SU-DHL-6 (cell line): Measurements from ENCODE around the gene APOL1.
A peak's percentile ranks its signal among the peaks of the same experiment; 100 is the strongest.

Source experiments
- H2AFZ ChIP-seq: fragments of 200-600 bp; sonication (generic); 2 replicates; pipeline ENCODE4 v1.6.1; 2014; ENCODE audit warnings: low read depth, mild to moderate bottlenecking, moderate library complexity, mixed read lengths, antibody characterized with exemption, low read length; ENCODE audit not compliant: severe bottlenecking
- H3F3A ChIP-seq: fragments of 200-600 bp; shearing (Covaris generic); 2 replicates; pipeline ENCODE4 v1.6.0; 2016; ENCODE audit warnings: antibody characterized with exemption, mild to moderate bottlenecking; ENCODE audit not compliant: insufficient read depth
- H3K27ac ChIP-seq: fragments of 200-600 bp; sonication (generic); 2 replicates; pipeline ENCODE4 v1.5.1; 2016; ENCODE audit warnings: low read depth, mild to moderate bottlenecking, low read length, moderate library complexity, mixed read lengths
- H3K27me3 ChIP-seq: fragments of 200-600 bp; sonication (generic), shearing (Covaris generic); 2 replicates; pipeline ENCODE4 v1.6.0; 2014; ENCODE audit warnings: mild to moderate bottlenecking, low read length
- H3K36me3 ChIP-seq: fragments of 200-600 bp; sonication (generic); 2 replicates; pipeline ENCODE4 v1.6.1; 2014; ENCODE audit warnings: mild to moderate bottlenecking, low read length, mixed read lengths
- H3K4me2 ChIP-seq: fragments of 300-600, 200-600 bp; shearing (Covaris generic), sonication (generic); 2 replicates; pipeline ENCODE4 v1.6.0; 2014; ENCODE audit warnings: low read length, low read depth, mild to moderate bottlenecking; ENCODE audit not compliant: poor library complexity, severe bottlenecking
- H3K4me3 ChIP-seq: fragments of 200-600 bp; sonication (generic); 2 replicates; pipeline ENCODE4 v1.5.1; 2014; ENCODE audit warnings: antibody characterized with exemption, low read length, mild to moderate bottlenecking, mixed read lengths; ENCODE audit not compliant: insufficient read depth, poor library complexity, severe bottlenecking
- H3K79me2 ChIP-seq: fragments of 200-600 bp; sonication (generic); 2 replicates; pipeline ENCODE4 v1.6.1; 2014; ENCODE audit warnings: mild to moderate bottlenecking, low read length, moderate library complexity; ENCODE audit not compliant: insufficient read depth
- H3K9ac ChIP-seq: fragments of 200-600 bp; sonication (generic); 2 replicates; pipeline ENCODE4 v1.7.0; 2014; ENCODE audit warnings: mild to moderate bottlenecking, low read length
- H3K9me2 ChIP-seq: fragments of 200-600 bp; sonication (generic); replicated peaks from 2 replicates; pipeline ENCODE4 v1.6.1; 2014; ENCODE audit warnings: low read length; ENCODE audit not compliant: insufficient read depth
- H3K9me3 ChIP-seq: fragments of 200-600 bp; sonication (generic); 2 replicates; pipeline ENCODE4 v1.6.1; 2014; ENCODE audit warnings: low read length, mixed read lengths; ENCODE audit not compliant: insufficient read depth
- H4K20me1 ChIP-seq: fragments of 200-600 bp; sonication (generic); 2 replicates; pipeline ENCODE4 v1.6.1; 2014; ENCODE audit warnings: low read depth, mild to moderate bottlenecking, antibody characterized with exemption, low read length, moderate library complexity, mixed read lengths
- CTCF ChIP-seq: fragments of 200-600 bp; sonication (generic); IDR thresholded peaks from one replicate; pipeline ENCODE4 v1.5.1; 2017; ENCODE audit warnings: antibody characterized with exemption, mild to moderate bottlenecking, low read length, moderate library complexity; ENCODE audit not compliant: insufficient read depth, poor library complexity, severe bottlenecking
- EZH2phosphoT487 ChIP-seq: fragments of 200-600 bp; sonication (generic), shearing (Covaris generic); conservative IDR thresholded peaks from 2 replicates; pipeline ENCODE4 v1.6.1; 2018; ENCODE audit warnings: mild to moderate bottlenecking, antibody characterized with exemption, low read length, moderate library complexity, mixed read lengths

APOL1 gene

DNA sequence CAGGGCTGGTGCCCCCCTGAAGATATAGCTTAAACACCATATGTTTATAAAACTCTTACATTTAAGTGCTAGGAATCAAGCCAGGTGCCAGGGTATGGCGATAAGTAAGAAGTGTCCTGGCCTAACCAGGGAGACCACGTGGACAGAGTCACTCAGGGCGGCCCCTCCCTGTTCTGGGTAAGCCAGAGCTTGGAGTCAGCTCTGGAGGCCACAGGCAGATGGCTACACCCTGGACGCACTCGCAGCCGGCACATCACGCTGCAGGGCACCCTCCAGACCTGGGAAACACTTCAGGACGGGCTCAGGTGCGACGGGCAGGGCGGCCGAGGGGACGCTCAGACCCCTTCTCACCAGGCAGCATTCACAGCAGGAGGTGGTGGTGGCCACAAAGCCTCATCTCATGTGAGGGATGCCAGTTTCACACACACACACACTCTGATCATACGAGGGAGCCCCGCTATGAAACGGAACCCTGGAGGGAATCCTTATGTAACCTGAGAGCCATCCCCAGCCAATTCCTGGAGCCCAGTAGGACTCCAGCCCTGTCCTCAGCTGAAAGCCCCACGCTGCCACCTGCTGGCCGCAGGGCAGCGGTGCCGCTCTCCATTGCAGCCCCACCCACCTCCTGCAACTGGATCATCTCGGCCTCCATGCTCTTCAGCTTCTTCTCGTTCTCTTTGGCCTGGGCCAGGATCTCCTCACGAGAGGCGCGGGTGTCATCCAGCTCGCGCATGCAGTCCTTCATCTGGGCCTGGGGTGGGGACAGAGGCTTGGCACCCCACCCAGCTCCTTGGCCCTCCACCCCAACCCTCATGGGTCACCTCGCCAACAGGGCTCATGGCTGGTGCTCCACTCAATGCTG is 33.4 kb downstream of the APOL1 start:
- TF ChIP-seq CTCF = peak; percentile 76
- no peak for TF ChIP-seq EZH2phosphoT487
- H3K4me2 ChIP-seq = no peak overlapping the region
- no peak overlapping the region for H3K27ac ChIP-seq
- no peak overlapping the region for H3K9ac ChIP-seq
- H3K4me3 ChIP-seq = no peak overlapping the region
- H3K9me3 ChIP-seq = no peaks in the 10 kb centered on the region
- no peaks in the 10 kb centered on the region for H3K27me3 ChIP-seq
- no peaks in the 10 kb centered on the region for H3K9me2 ChIP-seq
- peaks cover 10% of the 10 kb centered on the region for H3K36me3 ChIP-seq
- H4K20me1 ChIP-seq = no peaks in the 10 kb centered on the region
- H3K79me2 ChIP-seq = no peaks in the 10 kb centered on the region
- H2AFZ ChIP-seq = no peak overlapping the region
- no peaks in the 10 kb centered on the region for H3F3A ChIP-seq

GRCh38 chr22:36287881-36288515 is 35.1 kb downstream of the APOL1 start:
- H3K4me2 ChIP-seq = no peak overlapping the region

DNA sequence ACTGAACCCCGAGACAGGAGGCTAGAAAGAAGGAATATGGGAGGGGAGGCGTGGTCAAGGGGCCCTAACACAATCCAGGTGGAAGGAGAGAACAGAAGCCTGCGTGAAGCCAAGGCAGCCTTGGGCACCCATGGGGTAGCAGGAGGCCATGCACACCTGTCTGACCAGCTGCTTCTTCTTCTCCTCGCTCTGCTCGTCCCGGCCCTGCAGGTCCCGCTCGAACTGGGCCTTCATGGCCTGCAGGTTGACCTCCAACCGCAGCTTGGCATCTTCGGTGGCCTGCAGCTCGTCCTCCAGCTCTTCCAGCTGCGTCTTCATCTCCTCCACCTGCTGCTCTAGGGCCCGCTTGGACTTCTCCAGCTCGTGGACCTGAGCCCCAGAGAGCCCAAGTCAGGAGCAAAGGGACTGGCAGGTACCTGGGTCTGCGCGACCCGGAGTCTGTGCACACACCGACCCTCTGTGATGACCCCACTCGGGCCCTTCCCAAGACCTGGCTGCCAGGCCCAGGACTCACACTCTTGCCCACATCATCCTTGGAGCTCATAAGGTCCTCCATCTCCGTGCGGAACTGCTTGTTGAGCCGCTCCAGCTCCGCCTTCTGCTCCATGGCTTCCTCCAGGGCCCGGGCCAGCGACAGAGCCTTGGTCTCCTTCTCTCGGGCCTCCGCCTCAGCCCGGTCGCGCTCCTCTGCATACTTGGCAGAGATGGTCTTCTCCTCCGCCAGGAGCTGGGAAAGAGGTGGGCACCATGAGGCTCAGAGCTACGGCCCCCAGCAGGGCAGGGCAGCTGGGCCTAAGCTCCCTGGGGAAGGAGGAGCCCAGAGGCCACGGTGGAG is 35.9 kb downstream of the APOL1 start:
- Histone ChIP-seq H2AFZ (no peak overlapping the region), H3K27me3 (no peaks in the 10 kb centered on the region), H3F3A (no peaks in the 10 kb centered on the region), H3K9ac (no peak overlapping the region), H3K9me2 (no peaks in the 10 kb centered on the region), H3K36me3 (peaks cover 11% of the 10 kb centered on the region), H3K4me2 (no peak overlapping the region), H3K27ac (no peak overlapping the region), H3K79me2 (no peaks in the 10 kb centered on the region), H3K9me3 (no peaks in the 10 kb centered on the region), H3K4me3 (no peak overlapping the region), H4K20me1 (no peaks in the 10 kb centered on the region)
- no peak for TF ChIP-seq EZH2phosphoT487

More at GRCh38 chr22:36287881-36288515, 35.1 kb downstream of the APOL1 start:
- H4K20me1 ChIP-seq = no peaks in the 10 kb centered on the region
- H3K4me3 ChIP-seq = no peak overlapping the region
- H2AFZ ChIP-seq = no peak overlapping the region
- H3K79me2 ChIP-seq = no peaks in the 10 kb centered on the region
- peaks cover 11% of the 10 kb centered on the region for H3K36me3 ChIP-seq
- H3K9ac ChIP-seq = no peak overlapping the region
- TF ChIP-seq CTCF (no peak), EZH2phosphoT487 (no peak)
- no peaks in the 10 kb centered on the region for H3F3A ChIP-seq
- no peak overlapping the region for H3K27ac ChIP-seq
- no peaks in the 10 kb centered on the region for H3K27me3 ChIP-seq
- no peaks in the 10 kb centered on the region for H3K9me2 ChIP-seq
- no peaks in the 10 kb centered on the region for H3K9me3 ChIP-seq
